K562 (cell line): ENCODE results near the gene KCNAB2. TPM values are rescaled to one million over a fixed set of nuclear protein-coding genes. Genes with fewer than 3 reads are reported as not detected.

Experiments used
- E2F4 ChIP-seq: sonication (generic); formaldehyde crosslinking; IDR thresholded peaks from 2 replicates; pipeline ENCODE4 v1.8.0; 2022; ENCODE audit warnings: mild to moderate bottlenecking, low read depth, missing genetic modification reagents
- ELF4 ChIP-seq: fragments of 450-650 bp; formaldehyde crosslinking; IDR thresholded peaks from 2 replicates; pipeline ENCODE4 v1.4.0; 2022; ENCODE audit warnings: missing genetic modification characterization
- ERF ChIP-seq: fragments of 450-650 bp; formaldehyde crosslinking; IDR thresholded peaks from 2 replicates; pipeline ENCODE4 v1.4.0; 2020; ENCODE audit warnings: mild to moderate bottlenecking, mixed read lengths
- FOXK2 ChIP-seq, 2 experiments: fragments of 450-650 bp; IDR thresholded peaks in 1 of 2; conservative IDR thresholded peaks in 1 of 2; 2 replicates each; pipeline ENCODE4 v1.6.1; 2016; ENCODE audit warnings: low read depth in 2 of 2, mild to moderate bottlenecking in 1 of 2
- KDM1A ChIP-seq, 2 experiments: fragments of 450-650 bp; IDR thresholded peaks; 2 replicates each; pipeline ENCODE4 v1.6.1; 2016; ENCODE audit warnings: mild to moderate bottlenecking in 2 of 2
- KLF6 ChIP-seq: fragments of 250-450 bp; sonication (Bioruptor Pico); IDR thresholded peaks from 2 replicates; pipeline ENCODE4 v1.4.0; 2020; ENCODE audit warnings: mild to moderate bottlenecking, moderate library complexity, borderline replicate concordance
- MAFG ChIP-seq: fragments of 450-650 bp; conservative IDR thresholded peaks from 2 replicates; pipeline ENCODE4 v1.6.1; 2016; ENCODE audit warnings: missing genetic modification characterization, missing compliant biosample characterization
- MAZ ChIP-seq, 2 experiments: fragments of 450-650 bp in 1 of 2; sonication (generic) in 1 of 2; formaldehyde crosslinking; IDR thresholded peaks in 1 of 2; conservative IDR thresholded peaks in 1 of 2; 2 replicates each; pipeline versions ENCODE4 v1.4.0 to v1.5.0; 2020; ENCODE audit warnings: mild to moderate bottlenecking in 1 of 2, missing genetic modification reagents in 1 of 2
- NFE2 ChIP-seq: IDR thresholded peaks from 2 replicates; pipeline ENCODE4 v1.6.1; 2014; ENCODE audit warnings: antibody characterized with exemption, low read depth
- PHF20 ChIP-seq: fragments of 450-650 bp; IDR thresholded peaks from 2 replicates; pipeline ENCODE4 v1.6.1; 2018; ENCODE audit not compliant: partially characterized antibody
- SAFB2 ChIP-seq: fragments of 200-400 bp; formaldehyde crosslinking; IDR thresholded peaks from 2 replicates; pipeline ENCODE4 v1.6.1; 2018; ENCODE audit warnings: borderline replicate concordance, low read length, low read depth, moderate library complexity; ENCODE audit not compliant: severe bottlenecking
- SLC30A9 ChIP-seq: fragments of 250-450 bp; sonication (Bioruptor Pico); IDR thresholded peaks from 2 replicates; pipeline ENCODE4 v1.8.0; 2022; ENCODE audit warnings: mild to moderate bottlenecking, moderate library complexity
- SUPT5H ChIP-seq: fragments of 450-650 bp; IDR thresholded peaks from 2 replicates; pipeline ENCODE4 v1.6.1; 2016
- TAF15 ChIP-seq: fragments of 200-400 bp; formaldehyde crosslinking; IDR thresholded peaks from 2 replicates; pipeline ENCODE4 v1.6.1; 2017; ENCODE audit warnings: mild to moderate bottlenecking, low read depth, low read length, moderate library complexity
- ZBTB40 ChIP-seq, 2 experiments: fragments of 450-650 bp in 1 of 2; sonication (generic) in 1 of 2; formaldehyde crosslinking in 1 of 2; IDR thresholded peaks; 2 replicates each; pipeline versions ENCODE4 v1.7.1 to v1.9.0; 2016 to 2022; ENCODE audit warnings: inconsistent platforms in 1 of 2, mild to moderate bottlenecking in 1 of 2, missing genetic modification reagents in 1 of 2
- ZNF253 ChIP-seq: fragments of 250-450 bp; sonication (Bioruptor Pico); conservative IDR thresholded peaks from 2 replicates; pipeline ENCODE4 v1.6.1; 2021; ENCODE audit warnings: mild to moderate bottlenecking
- ZNF263 ChIP-seq: sonication (generic); formaldehyde crosslinking; IDR thresholded peaks from 2 replicates; pipeline ENCODE4 v1.8.0; 2022; ENCODE audit warnings: mild to moderate bottlenecking, missing genetic modification reagents, borderline replicate concordance
- polyA plus RNA-seq, 8 experiments: library from polyadenylated mRNA; depleted of rRNA in 4 of 8; stranded (reverse) in 5 of 8; unstranded in 3 of 8; fragments of >200 nt; fragmentation: Nextera tagmentation in 2 of 8; fragmentation: Illumina TruSeq in 1 of 8; extraction: Ambion mirVana in 2 of 8; extraction: Trizol in 1 of 8; gene quantifications; 2 replicates each; pipeline versions ENCODE4 v1.2.1 to v1.2.3, GENCODE V29; 2011 to 2014; ENCODE audit warnings: inconsistent platforms in 1 of 8, missing spikeins in 1 of 8
- total RNA-seq, 7 experiments: library from RNA; depleted of rRNA in 6 of 7; stranded (reverse); fragments of >200 nt in 6 of 7; fragmentation: Illumina TruSeq in 2 of 7; extraction: Trizol in 2 of 7; gene quantifications; 2 replicates each; pipeline versions ENCODE4 v1.2.1 to v1.2.3, GENCODE V29; 2011 to 2021; ENCODE audit warnings: low replicate concordance in 1 of 7

Gene KCNAB2
- total and polyA plus RNA-seq, 9 of the 15 experiments (the other 6 are each of a cell fraction or from before 2014, with no cell fraction given) = 1.8 to 15.8 (median 7.1) TPM

DNA sequence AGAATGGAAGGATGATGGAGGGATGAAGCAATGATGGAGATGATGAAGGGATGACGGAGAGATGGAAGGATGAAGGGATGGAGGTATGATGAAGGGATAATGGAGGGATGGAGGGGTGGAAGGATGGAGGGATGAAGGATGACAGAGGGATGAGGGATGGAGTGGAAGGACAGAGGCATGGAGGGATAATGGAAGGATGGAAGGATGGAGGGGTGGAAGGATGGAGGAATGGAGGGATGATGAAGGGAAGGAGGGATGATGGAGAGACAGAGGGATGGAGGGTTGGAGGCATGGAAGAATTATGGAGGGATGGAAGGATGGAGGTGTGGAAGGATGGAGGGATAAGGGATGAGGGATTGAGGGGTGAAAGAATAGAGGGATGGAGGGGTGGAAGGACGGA lies 62.8 kb downstream of the KCNAB2 start (continued):
- TF ChIP-seq ZBTB40 (IDR thresholded peaks at IDR 0.05) (no peak), ZBTB40 (CRISPR knock-in tag; IDR thresholded peaks at IDR 0.05) (no peak), NFE2 (no peak), SLC30A9 (CRISPR knock-in tag) (no peak), ZNF253 (CRISPR knock-in tag) (no peak), TAF15 (no peak), MAZ (CRISPR knock-in tag; conservative IDR thresholded peaks at IDR 0.05 in 1 of 2, IDR thresholded peaks at IDR 0.05 in 1 of 2) (no peak), E2F4 (CRISPR knock-in tag) (no peak), SUPT5H (no peak), ELF4 (CRISPR knock-in tag) (0 out of 2 replicates have a peak, but pooled peaks have one; percentile 50), KDM1A (IDR thresholded peaks at IDR 0.05) (peak; percentile 59 to 70), KLF6 (no peak), PHF20 (no peak), ZNF263 (CRISPR knock-in tag) (peak; percentile 83), MAFG (no peak), ERF (CRISPR knock-in tag) (no peak), FOXK2 (conservative IDR thresholded peaks at IDR 0.05 in 1 of 2, IDR thresholded peaks at IDR 0.05 in 1 of 2; ENCODE audit: low read depth in 2 of 2) (no peak), SAFB2 (no peak)
